Esophagus muscularis mucosa (tissue), 3 donors: ENCODE results near the gene ART1.

ENCODE experiments used
- POLR2AphosphoS5 ChIP-seq, 2 donors: sonication (generic); formaldehyde crosslinking; IDR thresholded peaks; one replicate each; pipeline ENCODE4 v1.6.1; 2017; ENCODE audit warnings: antibody characterized with exemption in 2 of 2
- TF ChIP-seq, protein P1 (sequence below), 3 experiments: fragments of 200-600 bp in 2 of 3; fragments of 450-650 bp in 1 of 3; sonication (generic) in 2 of 3; IDR thresholded peaks; one replicate each; pipeline ENCODE4 v1.5.1; 2017 to 2019; ENCODE audit warnings: antibody characterized with exemption in 3 of 3, mild to moderate bottlenecking in 2 of 3, moderate library complexity in 1 of 3

DNA sequence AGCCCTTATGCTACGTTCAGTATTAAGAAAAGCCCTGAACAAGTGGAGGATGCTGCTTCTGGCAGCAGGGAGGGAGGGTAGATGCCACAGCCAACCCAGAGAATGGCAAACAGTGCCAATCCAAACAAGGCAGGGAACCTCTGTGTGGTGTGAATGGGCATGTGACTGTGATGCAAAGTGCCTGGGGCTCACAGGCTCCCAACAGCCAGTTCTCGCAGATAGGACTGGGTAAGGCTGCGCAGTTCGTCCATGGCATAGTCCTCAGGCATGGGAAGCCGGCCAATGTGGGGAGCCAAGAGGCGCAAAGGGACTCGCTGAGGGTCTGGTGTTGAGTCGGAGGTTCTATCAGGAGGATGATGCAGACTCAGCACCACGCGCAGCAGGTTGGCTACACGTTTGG, 31.0 kb downstream of the ART1 start:
- TF ChIP-seq, protein P1, sequence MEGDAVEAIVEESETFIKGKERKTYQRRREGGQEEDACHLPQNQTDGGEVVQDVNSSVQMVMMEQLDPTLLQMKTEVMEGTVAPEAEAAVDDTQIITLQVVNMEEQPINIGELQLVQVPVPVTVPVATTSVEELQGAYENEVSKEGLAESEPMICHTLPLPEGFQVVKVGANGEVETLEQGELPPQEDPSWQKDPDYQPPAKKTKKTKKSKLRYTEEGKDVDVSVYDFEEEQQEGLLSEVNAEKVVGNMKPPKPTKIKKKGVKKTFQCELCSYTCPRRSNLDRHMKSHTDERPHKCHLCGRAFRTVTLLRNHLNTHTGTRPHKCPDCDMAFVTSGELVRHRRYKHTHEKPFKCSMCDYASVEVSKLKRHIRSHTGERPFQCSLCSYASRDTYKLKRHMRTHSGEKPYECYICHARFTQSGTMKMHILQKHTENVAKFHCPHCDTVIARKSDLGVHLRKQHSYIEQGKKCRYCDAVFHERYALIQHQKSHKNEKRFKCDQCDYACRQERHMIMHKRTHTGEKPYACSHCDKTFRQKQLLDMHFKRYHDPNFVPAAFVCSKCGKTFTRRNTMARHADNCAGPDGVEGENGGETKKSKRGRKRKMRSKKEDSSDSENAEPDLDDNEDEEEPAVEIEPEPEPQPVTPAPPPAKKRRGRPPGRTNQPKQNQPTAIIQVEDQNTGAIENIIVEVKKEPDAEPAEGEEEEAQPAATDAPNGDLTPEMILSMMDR (IDR thresholded peaks at IDR 0.05): no peak
- no peak for TF ChIP-seq POLR2AphosphoS5 (IDR thresholded peaks at IDR 0.05)
